H1 (cell line): Measurements from ENCODE around the gene PANX1. TPM values are rescaled to one million over a fixed set of nuclear protein-coding genes. Genes with fewer than 3 reads are reported as not detected.

Source experiments
- polyA plus RNA-seq, 7 experiments: library from polyadenylated mRNA; depleted of rRNA in 3 of 7; stranded (reverse) in 5 of 7; unstranded in 2 of 7; fragments of >200 nt in 5 of 7; fragments of 200-250 nt in 2 of 7; gene quantifications; 1 replicate in 5 of 7; 2 replicates in 1 of 7; 4 replicates in 1 of 7; pipeline versions ENCODE4 v1.2.1 to v1.2.3, GENCODE V29; 2011 to 2013; ENCODE audit warnings: missing spikeins in 2 of 7, mixed read lengths in 2 of 7
- total RNA-seq: library from RNA; stranded (reverse); fragmentation: NEBNext Ultra II Directional; extraction: Animal tissue kit (Norgen Biotek cat#: 25700); gene quantifications from 2 replicates; pipeline ENCODE4 v1.2.1, GENCODE V29; 2021
- TF ChIP-seq, protein P1 (sequence below): IDR thresholded peaks from 2 replicates; pipeline ENCODE4 v1.6.1; 2012; ENCODE audit warnings: low read length, inconsistent platforms

The PANX1 gene
- total and polyA plus RNA-seq, 2 of the 8 experiments (the other 6 are each of a cell fraction or from before 2014, with no cell fraction given) = 15.9 to 35.2 TPM

DNA sequence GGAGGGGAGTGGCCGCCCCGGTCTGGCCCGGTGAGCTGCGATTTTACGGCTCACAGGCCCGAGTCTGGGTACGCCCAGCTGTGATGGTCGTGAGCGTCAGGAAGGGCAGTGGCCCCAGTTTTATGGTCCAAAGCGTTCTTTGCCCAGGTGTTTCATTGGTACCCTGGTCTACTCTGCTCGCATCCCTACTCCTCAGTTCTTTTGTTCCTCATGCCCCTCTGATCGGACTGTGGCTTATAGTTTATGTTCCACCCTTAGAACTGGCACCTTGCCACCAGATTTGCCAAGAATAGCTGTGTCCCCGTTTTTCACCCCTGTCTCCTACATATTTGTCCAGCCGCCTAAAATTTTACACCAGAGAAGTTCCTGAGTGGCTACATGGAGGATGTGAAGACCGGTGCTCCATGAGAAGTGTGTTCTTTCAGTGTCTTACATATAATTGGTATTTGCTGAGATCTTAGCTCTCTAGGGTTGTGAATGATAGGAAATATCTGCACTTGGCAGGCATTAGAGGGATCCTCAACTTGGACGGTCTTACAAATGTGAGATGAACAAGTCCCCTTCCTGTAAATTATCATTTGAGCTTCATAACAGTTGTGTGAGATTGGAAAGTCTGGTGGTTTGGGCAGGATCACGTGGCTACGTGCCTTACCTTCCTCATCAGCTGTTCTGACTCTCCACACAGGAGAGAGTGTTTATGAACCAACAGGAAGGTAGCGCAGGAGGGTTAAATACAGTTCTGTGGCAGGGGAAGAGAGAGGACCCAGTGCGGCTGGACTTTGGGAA, 1.1 kb downstream of the PANX1 start (continued):
- TF ChIP-seq, protein P1, sequence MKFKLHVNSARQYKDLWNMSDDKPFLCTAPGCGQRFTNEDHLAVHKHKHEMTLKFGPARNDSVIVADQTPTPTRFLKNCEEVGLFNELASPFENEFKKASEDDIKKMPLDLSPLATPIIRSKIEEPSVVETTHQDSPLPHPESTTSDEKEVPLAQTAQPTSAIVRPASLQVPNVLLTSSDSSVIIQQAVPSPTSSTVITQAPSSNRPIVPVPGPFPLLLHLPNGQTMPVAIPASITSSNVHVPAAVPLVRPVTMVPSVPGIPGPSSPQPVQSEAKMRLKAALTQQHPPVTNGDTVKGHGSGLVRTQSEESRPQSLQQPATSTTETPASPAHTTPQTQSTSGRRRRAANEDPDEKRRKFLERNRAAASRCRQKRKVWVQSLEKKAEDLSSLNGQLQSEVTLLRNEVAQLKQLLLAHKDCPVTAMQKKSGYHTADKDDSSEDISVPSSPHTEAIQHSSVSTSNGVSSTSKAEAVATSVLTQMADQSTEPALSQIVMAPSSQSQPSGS = 0 out of 2 replicates have a peak, but pooled peaks have one; percentile 67
